CD4-positive, alpha-beta T cell (primary cell): ENCODE results near the gene MECP2. TPM values are rescaled to one million over a fixed set of nuclear protein-coding genes. Genes with fewer than 3 reads are reported as not detected.

ENCODE experiments used
- ATAC-seq: fragments of 200-7000 bp; cut with Tn5 transposase; one replicate; pipeline ENCODE4 v1.10.0; 2022; ENCODE audit warnings: mild to moderate bottlenecking; ENCODE audit not compliant: poor library complexity
- CTCF ChIA-PET: fragments of 350-600 bp; sonication (Branson Sonifier 250); formaldehyde crosslinking; loops from one replicate; lab custom pipeline; 2021; ENCODE audit warnings: antibody characterized with exemption, inconsistent platforms; lab: Charles Lee
- POLR2A ChIA-PET: fragments of 350-600 bp; sonication (Branson Sonifier 250); formaldehyde crosslinking; loops from one replicate; lab custom pipeline; 2021; ENCODE audit warnings: antibody characterized with exemption, inconsistent platforms; lab: Charles Lee
- DNase-seq, 14 experiments: peaks; one replicate each; pipeline ENCODE4 v3.0.0-alpha.2; 2013 to 2020; ENCODE audit warnings: mixed read lengths in 2 of 14
- H3K27ac ChIP-seq, 2 donors: one replicate each; pipeline versions ENCODE4 v1.5.1 to v1.7.0; 2013; ENCODE audit warnings: low read length in 2 of 2, low read depth in 1 of 2, mild to moderate bottlenecking in 1 of 2
- H3K27me3 ChIP-seq, 2 experiments: 1 replicate in 1 of 2; 2 replicates in 1 of 2; pipeline versions ENCODE4 v1.6.1 to v1.7.0; 2013; ENCODE audit warnings: low read length in 2 of 2, control low read depth in 1 of 2, mild to moderate bottlenecking in 1 of 2, moderate library complexity in 1 of 2; ENCODE audit not compliant: insufficient read depth in 2 of 2, control insufficient read depth in 1 of 2
- H3K36me3 ChIP-seq: one replicate; pipeline ENCODE4 v1.6.1; 2013; ENCODE audit warnings: low read length, control low read depth; ENCODE audit not compliant: insufficient read depth
- H3K4me1 ChIP-seq: one replicate; pipeline ENCODE4 v1.6.1; 2013; ENCODE audit warnings: low read length, control low read depth; ENCODE audit not compliant: insufficient read depth
- H3K4me3 ChIP-seq: one replicate; pipeline ENCODE4 v1.5.1; 2013; ENCODE audit warnings: mild to moderate bottlenecking, low read length, moderate library complexity
- H3K9me3 ChIP-seq, 2 experiments: 1 replicate in 1 of 2; 2 replicates in 1 of 2; pipeline versions ENCODE4 v1.6.1 to v1.7.0; 2013; ENCODE audit warnings: low read length in 2 of 2, mild to moderate bottlenecking in 2 of 2, control low read depth in 1 of 2, moderate library complexity in 1 of 2; ENCODE audit not compliant: control insufficient read depth in 1 of 2, insufficient read depth in 1 of 2
- H3K27ac Mint-ChIP-seq: one replicate; pipeline ENCODE4 v1.8.0; 2020; ENCODE audit warnings: mixed read lengths
- H3K27me3 Mint-ChIP-seq: one replicate; pipeline ENCODE4 v1.8.0; 2021; ENCODE audit warnings: mixed read lengths
- H3K36me3 Mint-ChIP-seq: one replicate; pipeline ENCODE4 v1.8.0; 2021; ENCODE audit warnings: low read depth, mixed read lengths
- H3K4me1 Mint-ChIP-seq: one replicate; pipeline ENCODE4 v1.8.0; 2021; ENCODE audit warnings: low read depth, mixed read lengths
- H3K4me3 Mint-ChIP-seq: one replicate; pipeline ENCODE4 v1.8.0; 2020; ENCODE audit warnings: mild to moderate bottlenecking, mixed read lengths
- H3K9me3 Mint-ChIP-seq: one replicate; pipeline ENCODE4 v1.8.0; 2020; ENCODE audit warnings: mixed read lengths
- intact Hi-C, 2 experiments: fragments of 100-400 bp; cut with DNase I in 1 of 2; cut with micrococcal nuclease in 1 of 2; formaldehyde crosslinking; loops; one replicate each; pipeline versions ENCODE4 v1.15.1 to v1.9.0; 2023 to 2025; cut with DNase I, micrococcal nuclease
- total RNA-seq, 174 experiments: library from RNA in 2 of 174; stranded (reverse) in 2 of 174; gene quantifications; one replicate each; pipeline ENCODE4 v1.2.3 and lab custom pipeline; 2021 to 2026
- TF ChIP-seq, protein P1 (sequence below): fragments of 200-600 bp; IDR thresholded peaks from one replicate; pipeline ENCODE4 v1.8.0; 2022; ENCODE audit warnings: antibody characterized with exemption, mild to moderate bottlenecking

MECP2 gene
- total RNA-seq, 2 experiments from 2014 or later, result 120 to 133 TPM

DNA sequence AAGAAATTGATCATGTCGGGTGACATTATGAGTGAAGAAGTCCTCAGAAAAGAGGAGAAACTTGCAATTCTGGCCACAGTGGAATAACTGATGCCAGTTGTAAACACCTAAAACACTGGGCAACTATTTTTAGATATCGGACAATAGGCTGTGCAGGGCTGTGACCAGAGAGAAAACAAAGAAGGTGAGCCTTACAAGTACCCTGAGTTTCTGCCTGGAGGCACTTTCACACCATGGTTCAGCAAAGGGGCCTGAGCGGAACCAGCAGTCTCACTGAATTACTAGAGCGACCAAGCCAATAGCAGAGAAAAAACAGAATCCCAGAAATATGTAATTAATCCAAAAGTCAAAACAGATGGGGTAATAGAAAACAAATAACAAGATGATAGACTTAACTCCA, 89.0 kb downstream of the MECP2 start:
- intact Hi-C loops, result no loop called here
- Histone ChIP-seq H3K27ac (no peak overlapping the region), H3K9me3 (no peaks in the 10 kb centered on the region), H3K36me3 (peaks cover 20% of the 10 kb centered on the region), H3K27me3 (no peaks in the 10 kb centered on the region), H3K4me1 (peaks cover 7% of the 10 kb centered on the region), H3K4me3 (no peak overlapping the region)
- CTCF ChIA-PET, result no interaction called here
- POLR2A ChIA-PET, result interaction anchor here (0.6 kb wide), 1 partner anchor 37 kb away, joined by 3 read pairs; the partner anchor contains the start of gene HCFC1
- ATAC-seq (no peak), DNase-seq (no peak)
- Mint-ChIP-seq H3K9me3 (no peaks in the 10 kb centered on the region), H3K27ac (no peak overlapping the region), H3K4me3 (no peak overlapping the region), H3K36me3 (peaks cover 10% of the 10 kb centered on the region), H3K4me1 (peaks cover 2% of the 10 kb centered on the region), H3K27me3 (no peaks in the 10 kb centered on the region)
- TF ChIP-seq, protein P1, sequence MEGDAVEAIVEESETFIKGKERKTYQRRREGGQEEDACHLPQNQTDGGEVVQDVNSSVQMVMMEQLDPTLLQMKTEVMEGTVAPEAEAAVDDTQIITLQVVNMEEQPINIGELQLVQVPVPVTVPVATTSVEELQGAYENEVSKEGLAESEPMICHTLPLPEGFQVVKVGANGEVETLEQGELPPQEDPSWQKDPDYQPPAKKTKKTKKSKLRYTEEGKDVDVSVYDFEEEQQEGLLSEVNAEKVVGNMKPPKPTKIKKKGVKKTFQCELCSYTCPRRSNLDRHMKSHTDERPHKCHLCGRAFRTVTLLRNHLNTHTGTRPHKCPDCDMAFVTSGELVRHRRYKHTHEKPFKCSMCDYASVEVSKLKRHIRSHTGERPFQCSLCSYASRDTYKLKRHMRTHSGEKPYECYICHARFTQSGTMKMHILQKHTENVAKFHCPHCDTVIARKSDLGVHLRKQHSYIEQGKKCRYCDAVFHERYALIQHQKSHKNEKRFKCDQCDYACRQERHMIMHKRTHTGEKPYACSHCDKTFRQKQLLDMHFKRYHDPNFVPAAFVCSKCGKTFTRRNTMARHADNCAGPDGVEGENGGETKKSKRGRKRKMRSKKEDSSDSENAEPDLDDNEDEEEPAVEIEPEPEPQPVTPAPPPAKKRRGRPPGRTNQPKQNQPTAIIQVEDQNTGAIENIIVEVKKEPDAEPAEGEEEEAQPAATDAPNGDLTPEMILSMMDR, result no peak

DNA sequence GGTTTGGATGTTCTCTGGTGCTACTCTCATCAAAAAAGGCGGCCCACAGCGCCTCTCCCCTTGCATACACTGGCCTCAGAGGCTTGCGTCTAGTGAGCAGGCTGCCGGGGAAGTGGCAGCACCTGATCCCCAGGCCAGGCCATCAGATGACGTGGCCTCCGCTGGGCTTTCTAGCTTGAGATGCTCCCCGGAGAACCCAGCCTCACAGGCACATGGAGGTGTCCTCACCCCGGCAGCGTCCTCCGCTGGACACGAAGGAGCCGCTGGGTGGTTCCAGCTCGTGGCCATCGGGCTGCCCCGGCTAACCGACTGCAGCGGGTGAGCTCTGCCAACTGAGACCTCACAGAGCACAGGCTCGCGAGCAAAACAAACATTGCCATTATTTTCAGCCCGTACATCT, 90.6 kb downstream of the MECP2 start:
- CTCF ChIA-PET, result no interaction called here
- Mint-ChIP-seq H3K27ac (no peak overlapping the region), H3K4me3 (no peak overlapping the region)

DNA sequence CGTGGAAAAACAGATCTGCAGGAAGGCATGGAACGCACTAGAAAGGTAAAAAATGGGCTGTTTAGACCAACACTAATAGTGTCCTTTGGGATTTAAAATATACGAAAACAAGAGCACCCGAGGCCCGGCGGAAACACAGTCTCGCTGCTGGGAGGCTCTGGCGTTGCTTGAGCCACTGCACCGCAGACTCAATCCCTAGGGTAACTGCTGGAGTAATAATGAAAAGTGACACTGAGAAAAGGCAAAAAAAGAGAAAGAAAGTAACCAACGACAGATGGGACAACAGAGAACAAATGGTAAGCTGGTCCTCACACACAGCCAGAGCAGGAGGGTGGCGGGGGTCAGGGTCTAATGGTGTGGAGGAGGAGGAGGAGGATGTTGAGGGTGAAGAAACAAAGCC, 93.2 kb downstream of the MECP2 start:
- peaks cover 11% of the 10 kb centered on the region for H3K4me1 Mint-ChIP-seq
- intact Hi-C loops, result no loop called here
- H3K9me3 ChIP-seq, result no peaks in the 10 kb centered on the region
- no peaks in the 10 kb centered on the region for H3K27me3 ChIP-seq
- no peak overlapping the region for H3K4me3 Mint-ChIP-seq
- H3K4me1 ChIP-seq, result peaks cover 16% of the 10 kb centered on the region
- H3K27me3 Mint-ChIP-seq, result no peaks in the 10 kb centered on the region
- no peak for ATAC-seq
- POLR2A ChIA-PET, result interaction anchor here (1.2 kb wide), 1 partner anchor 9 kb away, joined by 3 read pairs; no protein-coding TSS in a partner anchor
- H3K36me3 Mint-ChIP-seq, result no peaks in the 10 kb centered on the region
- CTCF ChIA-PET, result interaction anchor here (1.9 kb wide), 1 partner anchor 9 kb away, joined by 8 read pairs; no protein-coding TSS in a partner anchor
- no peak overlapping the region for H3K27ac ChIP-seq
- TF ChIP-seq, protein P1, result no peak
- H3K4me3 ChIP-seq, result no peak overlapping the region
- H3K9me3 Mint-ChIP-seq, result no peaks in the 10 kb centered on the region
- H3K36me3 ChIP-seq, result no peaks in the 10 kb centered on the region
- H3K27ac Mint-ChIP-seq, result no peak overlapping the region
- no peak for DNase-seq

More for the DNA sequence above, 90.6 kb downstream of the MECP2 start:
- H3K4me3 ChIP-seq, result no peak overlapping the region
- peaks cover 6% of the 10 kb centered on the region for H3K36me3 Mint-ChIP-seq
- peaks cover 6% of the 10 kb centered on the region for H3K4me1 Mint-ChIP-seq
- intact Hi-C loops, result no loop called here
- peaks cover 10% of the 10 kb centered on the region for H3K4me1 ChIP-seq
- H3K27ac ChIP-seq, result no peak overlapping the region
- no peaks in the 10 kb centered on the region for H3K9me3 ChIP-seq
- POLR2A ChIA-PET, result no interaction called here
- no peak for ATAC-seq
- peaks cover 8% of the 10 kb centered on the region for H3K36me3 ChIP-seq
- H3K9me3 Mint-ChIP-seq, result no peaks in the 10 kb centered on the region
- H3K27me3 ChIP-seq, result no peaks in the 10 kb centered on the region
- TF ChIP-seq, protein P1, result no peak
- no peaks in the 10 kb centered on the region for H3K27me3 Mint-ChIP-seq
- DNase-seq, result no peak
